Large intestine (tissue), 12 donors: Measurements from ENCODE around the gene C2orf76. TPM values are rescaled to one million over a fixed set of nuclear protein-coding genes. Genes with fewer than 3 reads are reported as not detected.
A peak's percentile ranks its signal among the peaks of the same experiment; 100 is the strongest.
"Not testable (repeated sequence)": the region's sequence is repeated elsewhere in the genome, so short reads cannot be mapped to it uniquely, and the experiment has no call there.

ENCODE experiments used
- DNase-seq, 2 donors: peaks; one replicate each; pipeline versions ENCODE4 v3.0.0 to v3.0.0-alpha.2; 2013
- H3K27ac ChIP-seq: one replicate; pipeline ENCODE4 v1.5.1; 2013; ENCODE audit warnings: low read length
- H3K27me3 ChIP-seq: 2 replicates; pipeline ENCODE4 v1.6.1; 2013; ENCODE audit warnings: low read length; ENCODE audit not compliant: control insufficient read depth, insufficient read depth
- H3K36me3 ChIP-seq: 2 replicates; pipeline ENCODE4 v1.6.1; 2013; ENCODE audit warnings: low read length; ENCODE audit not compliant: control insufficient read depth, insufficient read depth
- H3K4me1 ChIP-seq: one replicate; pipeline ENCODE4 v1.6.1; 2013; ENCODE audit warnings: low read length; ENCODE audit not compliant: control insufficient read depth, insufficient read depth
- H3K4me3 ChIP-seq: one replicate; pipeline ENCODE4 v1.5.1; 2013; ENCODE audit warnings: low read length
- H3K9me3 ChIP-seq: one replicate; pipeline ENCODE4 v1.6.1; 2013; ENCODE audit warnings: mild to moderate bottlenecking, low read depth, low read length, moderate library complexity; ENCODE audit not compliant: control insufficient read depth
- WGBS: methylation state at CpG from one replicate; pipeline ENCODE4 v1.1.5; 2013; ENCODE audit warnings: low lambda C conversion rate; ENCODE audit not compliant: insufficient coverage; 5-methylcytosine and 5-hydroxymethylcytosine counted together
- long read RNA-seq, 11 donors: transcript quantifications; one replicate each; lab custom pipeline, GENCODE V29; 2026
- polyA plus RNA-seq: library from polyadenylated mRNA; unstranded; fragments of 120-200 nt; gene quantifications from one replicate; pipeline ENCODE4 v1.2.1, GENCODE V29; 2013

Gene C2orf76
- polyA plus RNA-seq, result 11.9 TPM
- long read RNA-seq, donor 1, partial matches to known transcripts, result 513 of 530 reads
- long read RNA-seq, donor 1, other reads (novel, unspliced or antisense), result 16 of 530 reads
- long read RNA-seq, donor 2, partial matches to known transcripts, result 1,598 of 1,668 reads
- long read RNA-seq, donor 2, other reads (novel, unspliced or antisense), result 69 of 1,668 reads
- long read RNA-seq, donor 3, result 0 reads
- long read RNA-seq, donor 4, result 0 reads
- long read RNA-seq, donor 5, partial matches to known transcripts, result 484 of 502 reads
- long read RNA-seq, donor 5, other reads (novel, unspliced or antisense), result 15 of 502 reads
- long read RNA-seq, donor 6, partial matches to known transcripts, result 1,023 of 1,049 reads
- long read RNA-seq, donor 6, other reads (novel, unspliced or antisense), result 23 of 1,049 reads
- long read RNA-seq, donor 7, partial matches to known transcripts, result 92 of 388 reads
- long read RNA-seq, donor 7, other reads (novel, unspliced or antisense), result 295 of 388 reads
- long read RNA-seq, donor 8, transcript C2orf76-201 (6 exons, 676 nt), result major isoform, 5 of 1,286 reads
- long read RNA-seq, donor 8, partial matches to known transcripts, result 1,228 of 1,286 reads
- long read RNA-seq, donor 8, other reads (novel, unspliced or antisense), result 53 of 1,286 reads
- long read RNA-seq, donor 9, partial matches to known transcripts, result 1,148 of 1,189 reads
- long read RNA-seq, donor 9, other reads (novel, unspliced or antisense), result 38 of 1,189 reads
- long read RNA-seq, donor 10, partial matches to known transcripts, result 860 of 884 reads
- long read RNA-seq, donor 10, other reads (novel, unspliced or antisense), result 21 of 884 reads
- long read RNA-seq, donor 11, partial matches to known transcripts, result 750 of 773 reads
- long read RNA-seq, donor 11, other reads (novel, unspliced or antisense), result 19 of 773 reads

DNA sequence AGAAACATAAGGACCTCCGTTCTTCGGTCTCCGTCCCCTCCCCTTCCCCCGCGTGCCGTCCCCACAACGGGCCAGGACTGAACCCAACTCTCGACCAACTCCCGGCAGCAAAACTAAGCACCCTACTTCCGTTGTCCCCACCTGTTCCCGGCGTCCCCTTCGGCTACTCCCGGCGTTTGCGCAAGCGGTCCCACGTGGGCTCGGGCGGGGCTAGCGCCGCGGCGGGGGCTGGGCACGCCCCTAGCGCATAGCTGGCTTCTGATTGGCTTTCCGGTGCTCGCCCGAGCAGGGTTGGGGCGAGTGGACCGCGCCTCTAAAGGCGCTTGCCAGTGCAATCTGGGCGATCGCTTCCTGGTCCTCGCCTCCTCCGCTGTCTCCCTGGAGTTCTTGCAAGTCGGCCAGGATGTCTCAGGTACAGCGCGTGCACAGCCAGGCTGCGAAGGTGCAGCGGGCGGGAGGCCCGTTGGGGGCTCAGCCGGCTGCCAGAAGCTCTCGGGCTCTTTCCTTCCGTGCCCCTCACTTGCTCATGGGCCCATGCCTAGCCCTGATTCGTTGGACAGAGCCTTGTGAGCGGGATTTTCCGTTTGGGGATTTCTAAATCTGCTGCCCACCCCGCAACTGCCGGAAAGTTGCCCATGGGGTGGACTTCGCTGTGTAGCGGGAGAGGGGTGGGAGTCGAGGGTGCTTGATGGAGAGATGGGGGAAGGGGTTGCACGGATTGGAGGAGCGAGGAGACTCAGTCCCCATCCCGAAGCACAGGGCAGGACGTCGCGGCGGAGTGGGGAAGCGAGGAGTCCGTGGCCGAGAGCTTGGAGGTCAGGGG, at the start of gene C2orf76, which contains the start of gene DBI:
TSS of gene C2orf76 (minus strand) at position 186 of the 823 bp plus-strand sequence. CDS start 26,875 bp downstream, outside the sequence.
TSS of gene DBI (plus strand) at position 329 of the 823 bp plus-strand sequence. CDS start at position 404, 75 bp downstream.
- peaks cover 15% of the 10 kb centered on the region for H3K4me1 ChIP-seq

DNA sequence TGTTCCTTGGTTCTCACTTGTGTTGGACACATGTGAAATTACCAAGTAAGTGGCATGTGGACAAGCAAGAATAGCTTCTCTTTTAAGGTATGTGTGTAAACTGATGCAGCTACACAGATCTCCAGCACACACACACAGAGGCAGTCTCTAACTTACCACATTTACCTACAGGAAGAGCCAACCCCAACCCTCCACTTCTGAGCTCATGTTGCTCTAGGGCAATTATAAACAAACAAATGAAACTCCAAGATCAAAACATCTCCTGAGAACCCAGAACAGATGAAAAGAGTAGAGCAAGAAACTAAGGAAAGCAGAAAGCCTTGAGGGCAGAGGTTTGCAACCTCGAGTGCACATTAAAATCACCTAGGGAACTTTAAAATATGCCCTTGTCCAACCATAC, 49.0 kb upstream of the C2orf76 start:
- Histone ChIP-seq H3K9me3 (peaks cover 18% of the 10 kb centered on the region), H3K27ac (no peak overlapping the region), H3K27me3 (no peaks in the 10 kb centered on the region), H3K4me3 (no peak overlapping the region), H3K4me1 (peaks cover 15% of the 10 kb centered on the region), H3K36me3 (no peaks in the 10 kb centered on the region)
- 100% methylated on average over 1 of the region's 1 CpG for WGBS
- DNase-seq, result no peak

More for the DNA sequence above, at the start of gene C2orf76, which contains the start of gene DBI:
- no peaks in the 10 kb centered on the region for H3K9me3 ChIP-seq
- H3K36me3 ChIP-seq, result peaks cover 35% of the 10 kb centered on the region
- H3K4me3 ChIP-seq, result peak within 1 kb of the TSS; percentile 67
- H3K27me3 ChIP-seq, result no peaks in the 10 kb centered on the region
- peak within 1 kb of the TSS; percentile 85 for H3K27ac ChIP-seq
- no CpG with 5 or more reads among the region's 65 CpGs for WGBS
- peak; percentile 98 to 99 for DNase-seq

- peaks cover 7% of the 10 kb centered on the region for H3K4me1 ChIP-seq
- H3K27me3 ChIP-seq, result no peaks in the 10 kb centered on the region
- H3K27ac ChIP-seq, result no peak overlapping the region
- peaks cover 18% of the 10 kb centered on the region for H3K9me3 ChIP-seq
- H3K36me3 ChIP-seq, result no peaks in the 10 kb centered on the region
- no peak for DNase-seq
- no peak overlapping the region for H3K4me3 ChIP-seq
- no CpG with 5 or more reads among the region's 3 CpGs for WGBS
These were observed 48.3 kb upstream of the C2orf76 start for GRCh38 chr2:119414894-119415293.

DNA sequence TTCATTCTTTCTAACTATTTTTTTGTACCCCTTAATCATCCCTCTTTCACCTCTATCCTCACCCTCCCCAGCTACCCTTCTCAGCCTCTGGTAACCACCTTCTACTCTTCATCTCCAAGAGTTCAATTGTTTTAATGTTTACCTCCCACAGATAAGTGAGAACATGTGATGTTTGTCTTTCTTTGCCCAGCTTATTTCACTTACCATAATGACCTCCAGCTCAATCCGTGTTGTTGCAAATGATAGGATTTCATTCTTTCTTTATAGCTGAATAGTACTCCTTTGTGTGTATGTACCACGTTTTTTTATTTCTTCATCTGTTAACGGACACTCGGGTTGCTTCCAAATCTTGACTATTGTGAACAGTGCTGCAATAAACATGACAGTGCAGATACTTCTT, 42.9 kb upstream of the C2orf76 start:
- Histone ChIP-seq H3K36me3 (no peaks in the 10 kb centered on the region), H3K4me1 (peaks cover 4% of the 10 kb centered on the region), H3K27me3 (no peaks in the 10 kb centered on the region), H3K27ac (no peak overlapping the region), H3K9me3 (peaks cover 6% of the 10 kb centered on the region), H3K4me3 (no peak overlapping the region)
- 70% methylated on average over 2 of the region's 4 CpGs for WGBS
- DNase-seq, result no peak

GRCh38 chr2:119408221-119408619, 41.6 kb upstream of the C2orf76 start:
- no peaks in the 10 kb centered on the region for H3K36me3 ChIP-seq
- WGBS, result no CpG with 5 or more reads among the region's 5 CpGs
- H3K4me1 ChIP-seq, result peaks cover 16% of the 10 kb centered on the region
- H3K4me3 ChIP-seq, result no peak overlapping the region
- peak; percentile 88 to 89 for DNase-seq
- peak overlapping the region; percentile 84 for H3K27ac ChIP-seq
- no peaks in the 10 kb centered on the region for H3K27me3 ChIP-seq
- H3K9me3 ChIP-seq, result no peaks in the 10 kb centered on the region

- 90% methylated on average over 3 of the region's 7 CpGs for WGBS
- peak overlapping the region; percentile 84 for H3K27ac ChIP-seq
- peaks cover 21% of the 10 kb centered on the region for H3K4me1 ChIP-seq
- peak in 1 of 2 donors; percentile 70 for DNase-seq
- no peaks in the 10 kb centered on the region for H3K9me3 ChIP-seq
- no peaks in the 10 kb centered on the region for H3K27me3 ChIP-seq
- no peaks in the 10 kb centered on the region for H3K36me3 ChIP-seq
- no peak overlapping the region for H3K4me3 ChIP-seq
These were observed 41.0 kb upstream of the C2orf76 start for GRCh38 chr2:119407430-119408220.

DNA sequence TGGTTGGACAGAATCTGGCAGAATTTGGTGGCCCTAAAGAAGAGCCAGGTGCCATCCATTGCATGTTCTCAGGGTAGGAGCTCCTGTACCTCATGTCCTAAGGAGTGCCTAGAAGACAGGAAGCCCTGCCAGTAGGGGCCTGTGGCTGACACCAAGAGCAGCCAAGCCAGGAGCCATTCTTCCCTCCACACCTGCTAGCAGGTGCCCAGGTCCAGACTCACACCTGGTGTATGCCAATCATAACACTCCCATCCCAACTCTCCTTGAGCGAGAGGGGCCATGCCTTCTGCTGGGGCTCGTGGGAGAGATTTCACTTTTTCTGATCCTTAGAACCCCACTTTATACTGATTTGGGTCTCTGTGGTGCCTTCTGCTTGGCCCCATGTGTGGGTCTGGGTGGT, 38.5 kb upstream of the C2orf76 start:
- Histone ChIP-seq H3K36me3 (no peaks in the 10 kb centered on the region), H3K4me3 (no peak overlapping the region), H3K27me3 (no peaks in the 10 kb centered on the region), H3K27ac (no peak overlapping the region), H3K9me3 (no peaks in the 10 kb centered on the region), H3K4me1 (peaks cover 28% of the 10 kb centered on the region)
- WGBS, result no CpG with 5 or more reads among the region's 2 CpGs
- DNase-seq, result no peak

DNA sequence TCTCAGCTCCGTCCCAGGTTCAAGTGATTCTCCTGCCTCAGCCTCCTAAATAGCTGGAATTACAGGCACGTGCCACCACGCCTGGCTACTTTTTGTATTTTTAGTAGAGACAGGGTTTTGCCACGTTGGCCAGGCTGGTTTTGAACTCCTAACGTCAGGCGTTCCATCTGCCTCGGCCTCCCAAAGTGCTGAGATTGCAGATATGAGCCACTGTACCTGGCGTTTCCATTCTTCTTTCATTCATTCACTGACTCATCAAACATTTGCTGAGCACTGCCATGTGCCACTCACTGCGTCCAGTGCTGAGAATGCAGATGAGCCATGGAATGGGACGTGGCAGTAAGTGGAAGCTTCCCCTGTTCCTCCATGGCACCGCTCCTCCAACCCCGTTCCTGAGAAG, 37.0 kb upstream of the C2orf76 start:
- not testable (repeated sequence) for H3K36me3 ChIP-seq, H3K27me3 ChIP-seq, DNase-seq, H3K9me3 ChIP-seq, H3K4me3 ChIP-seq
- Histone ChIP-seq H3K27ac (peak overlapping the region; percentile 84), H3K4me1 (peaks cover 28% of the 10 kb centered on the region)
- WGBS, result 89% methylated on average over 5 of the region's 12 CpGs
